HG03159 (cell line): ENCODE measurements around the gene FOXN1.
"Not testable (repeated sequence)": the region's sequence is repeated elsewhere in the genome, so short reads cannot be mapped to it uniquely, and the experiment has no call there.

ENCODE experiments used
- ATAC-seq: cut with Tn5 transposase; IDR thresholded peaks from one replicate; pipeline ENCODE4 v1.9.1; 2021; ENCODE audit warnings: mild to moderate bottlenecking, moderate library complexity; ENCODE audit not compliant: unreplicated experiment

The FOXN1 gene

DNA sequence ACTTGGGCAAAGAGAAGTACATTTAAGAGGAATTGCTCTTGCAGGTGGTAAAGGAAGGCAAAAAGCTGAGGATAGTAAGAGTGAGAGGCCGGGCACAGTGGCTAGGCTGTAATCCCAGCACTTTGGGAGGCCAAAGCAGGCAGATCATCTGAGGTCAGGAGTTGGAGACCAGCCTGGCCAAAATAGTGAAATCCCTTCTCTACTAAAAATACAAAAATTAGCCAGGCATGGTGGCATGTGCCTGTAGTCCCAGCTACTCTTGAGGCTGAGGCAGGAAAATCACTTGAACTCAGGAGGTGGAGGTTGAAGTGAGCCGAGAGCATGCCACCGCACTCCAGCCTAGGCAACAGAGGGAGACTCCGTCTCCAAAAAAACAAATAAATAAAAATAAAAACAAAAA lies 16.1 kb downstream of the FOXN1 start:
- ATAC-seq: not testable (repeated sequence)

DNA sequence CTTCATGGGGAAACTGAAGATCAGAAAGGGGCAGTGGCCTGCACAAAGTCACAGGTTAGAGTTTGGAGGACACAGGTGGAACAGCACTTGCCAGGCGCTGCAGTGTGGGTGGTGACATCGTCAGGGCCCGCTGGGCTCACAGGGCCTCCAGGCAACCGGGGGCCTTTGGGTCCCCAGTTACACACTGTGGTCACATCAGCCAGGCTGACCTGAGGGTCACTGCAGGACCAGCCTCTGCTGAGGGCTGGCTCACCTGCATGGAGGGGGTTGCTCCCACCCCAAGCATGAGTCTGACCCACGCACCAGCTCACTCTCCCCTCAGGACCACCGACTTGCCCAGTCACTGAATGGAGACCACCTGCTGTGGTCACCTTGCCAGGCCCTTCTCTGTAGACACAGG lies 17.0 kb downstream of the FOXN1 start:
- no peak for ATAC-seq

DNA sequence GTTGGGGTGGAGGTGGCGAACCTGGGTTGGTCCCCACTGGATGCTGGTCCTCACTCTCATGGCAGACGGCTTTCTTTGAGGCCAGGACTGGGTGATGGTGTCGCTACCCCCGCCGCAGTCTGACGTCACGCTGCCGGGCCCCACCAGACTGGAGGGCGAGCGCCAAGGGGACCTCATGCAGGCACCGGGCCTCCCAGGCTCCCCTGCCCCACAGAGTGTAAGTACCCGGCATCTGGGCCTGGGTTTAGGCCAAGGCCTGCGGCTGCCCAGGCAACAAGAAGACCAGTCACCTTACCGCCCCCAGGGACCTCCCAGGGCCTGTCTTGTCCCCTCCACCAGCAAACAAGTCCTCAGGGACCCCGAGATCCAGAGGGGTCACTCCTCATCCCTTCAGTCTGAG lies 17.7 kb downstream of the FOXN1 start:
- ATAC-seq: no peak

DNA sequence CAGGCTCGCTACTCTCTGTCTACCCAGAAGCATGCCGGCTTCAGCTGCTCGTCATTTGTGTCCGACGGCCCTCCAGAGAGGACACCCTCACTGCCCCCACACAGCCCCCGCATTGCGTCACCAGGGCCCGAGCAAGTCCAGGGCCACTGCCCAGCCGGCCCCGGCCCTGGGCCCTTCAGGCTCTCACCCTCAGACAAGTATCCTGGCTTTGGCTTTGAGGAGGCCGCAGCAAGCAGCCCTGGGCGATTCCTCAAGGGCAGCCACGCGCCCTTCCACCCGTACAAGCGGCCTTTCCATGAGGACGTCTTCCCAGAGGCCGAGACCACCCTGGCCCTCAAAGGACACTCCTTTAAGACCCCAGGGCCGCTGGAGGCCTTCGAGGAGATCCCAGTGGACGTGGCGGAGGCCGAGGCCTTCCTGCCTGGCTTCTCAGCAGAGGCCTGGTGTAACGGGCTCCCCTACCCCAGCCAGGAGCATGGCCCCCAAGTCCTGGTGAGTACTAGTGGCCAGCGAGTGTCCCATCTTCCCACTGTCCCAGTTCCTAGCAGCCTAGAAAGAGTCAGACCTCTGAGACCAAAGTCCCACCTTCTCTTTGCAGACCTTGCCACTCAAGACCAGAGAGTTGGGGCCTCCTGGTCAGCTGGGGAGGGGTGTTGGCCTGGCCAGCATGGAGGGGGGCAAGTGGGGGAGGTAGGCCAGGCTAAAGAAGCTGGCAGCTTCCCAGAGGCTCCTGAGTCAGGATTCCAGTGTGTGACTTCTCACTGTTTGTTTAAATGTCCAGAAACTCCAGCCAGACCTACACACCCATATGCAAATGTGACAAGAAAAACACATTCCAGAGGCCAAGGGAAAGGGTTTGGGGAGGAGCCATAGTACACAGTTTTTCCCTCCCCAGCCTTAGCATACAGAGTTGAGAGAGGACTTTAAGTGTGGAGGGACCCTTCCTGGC lies 18.6 kb downstream of the FOXN1 start:
- ATAC-seq: no peak

DNA sequence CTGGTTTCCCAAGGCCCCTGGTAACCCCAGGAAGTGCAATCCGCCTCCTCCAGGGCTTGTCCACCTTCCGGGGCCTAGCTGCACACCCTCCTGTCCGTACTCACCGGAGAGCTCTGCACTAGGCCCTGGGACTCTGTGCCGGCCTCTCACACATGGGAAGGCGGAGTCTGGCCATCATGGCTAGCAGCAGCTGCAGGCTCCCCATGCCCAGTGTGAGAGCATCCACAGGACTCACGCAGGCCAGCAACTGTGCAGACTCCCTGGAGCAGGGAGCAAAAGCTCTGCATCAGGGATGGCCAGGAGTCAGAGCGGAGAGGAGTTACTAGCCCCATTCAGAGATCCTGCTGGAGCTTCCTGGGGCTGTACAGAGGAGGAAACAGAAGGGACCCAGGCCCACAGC lies 20.2 kb downstream of the FOXN1 start:
- no peak for ATAC-seq

DNA sequence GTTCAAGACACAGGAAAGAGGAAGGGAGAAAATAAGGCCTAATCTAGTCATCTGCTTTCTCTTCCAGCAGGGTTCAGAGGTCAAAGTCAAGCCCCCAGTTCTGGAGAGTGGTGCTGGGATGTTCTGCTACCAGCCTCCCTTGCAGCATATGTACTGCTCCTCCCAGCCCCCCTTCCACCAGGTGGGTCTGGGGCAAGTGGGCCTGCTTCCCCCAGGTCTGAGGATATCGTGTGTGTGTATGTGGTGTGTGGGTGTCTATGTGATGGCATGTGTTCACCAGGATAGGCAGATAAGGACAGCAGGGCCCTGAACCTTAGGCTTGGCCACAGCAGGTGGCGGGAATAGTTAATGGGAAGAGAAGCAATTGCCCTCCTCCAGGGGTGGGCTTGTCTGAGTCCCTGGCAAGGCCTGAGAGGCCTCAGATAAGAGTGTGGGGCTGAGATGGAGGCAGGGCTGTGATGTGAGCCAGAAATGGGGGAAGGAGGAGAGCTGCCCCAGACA lies 21.1 kb downstream of the FOXN1 start:
- no peak for ATAC-seq

DNA sequence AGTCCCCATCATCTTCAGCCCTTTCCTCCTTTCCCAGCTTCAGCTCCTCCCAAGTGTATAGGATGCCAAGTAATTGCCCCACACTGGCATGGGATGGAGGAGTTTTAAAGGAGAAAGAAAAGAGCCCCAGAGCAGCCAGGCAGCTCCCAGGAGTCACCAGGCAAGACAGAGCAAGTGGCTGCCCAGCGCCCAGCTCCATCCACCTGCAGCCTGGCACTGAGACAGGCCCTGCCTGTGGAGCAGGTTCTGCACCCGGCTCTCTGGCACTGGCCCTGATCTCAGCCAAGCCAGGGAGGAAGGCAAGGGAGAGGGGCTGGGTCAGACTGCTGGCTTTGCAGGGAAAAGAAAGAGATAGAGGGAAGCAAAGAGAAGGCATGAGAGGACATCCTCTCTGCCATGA lies 21.7 kb downstream of the FOXN1 start:
- ATAC-seq: no peak

DNA sequence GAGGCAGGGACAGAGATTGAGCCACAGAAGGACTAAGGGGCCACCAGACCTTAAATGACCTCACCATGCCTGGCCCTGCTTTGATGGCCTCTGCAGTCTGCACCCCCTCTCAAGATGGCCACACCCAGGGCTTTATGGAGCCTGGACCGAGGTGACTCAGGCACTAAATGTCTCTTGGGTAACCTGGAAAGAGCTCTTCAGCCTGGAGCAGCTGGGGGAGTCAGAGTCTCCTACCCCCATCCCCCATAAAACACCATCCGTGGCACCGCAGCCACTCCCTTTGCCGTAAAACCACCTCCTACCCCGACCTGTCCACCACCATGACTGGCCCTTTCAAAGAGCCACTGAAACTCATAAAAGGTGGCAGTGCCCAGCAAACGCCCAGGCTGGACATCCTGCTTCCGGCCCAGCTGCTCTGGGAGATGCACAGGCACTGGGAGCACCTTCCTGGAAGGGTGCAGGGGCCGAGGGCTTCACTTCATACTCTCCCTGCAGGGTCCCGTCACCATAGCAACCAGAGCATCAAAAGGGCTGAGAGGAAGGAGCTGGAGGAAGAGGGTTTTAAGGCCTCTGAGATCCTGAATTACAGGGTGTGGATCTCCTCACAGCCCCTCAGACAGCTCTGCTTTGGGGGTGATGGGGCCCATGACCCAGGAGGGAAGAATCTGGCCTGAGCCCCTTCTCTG lies 22.3 kb downstream of the FOXN1 start:
- no peak for ATAC-seq

DNA sequence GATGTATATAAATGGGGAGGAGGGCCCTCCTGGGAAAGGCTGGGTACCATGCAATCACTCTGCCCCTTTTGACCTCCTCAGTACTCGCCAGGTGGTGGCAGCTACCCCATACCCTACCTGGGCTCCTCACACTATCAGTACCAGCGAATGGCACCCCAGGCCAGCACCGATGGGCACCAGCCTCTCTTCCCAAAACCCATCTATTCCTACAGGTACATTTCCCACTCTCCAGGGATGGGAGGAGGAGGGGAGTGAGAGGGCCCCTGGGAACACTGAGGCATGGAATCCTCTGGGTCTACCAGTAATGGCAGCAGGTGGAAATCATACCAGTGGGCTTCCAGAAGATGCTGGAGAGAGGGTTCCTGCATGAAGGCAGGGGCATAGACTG lies 22.9 kb downstream of the FOXN1 start:
- no peak for ATAC-seq

DNA sequence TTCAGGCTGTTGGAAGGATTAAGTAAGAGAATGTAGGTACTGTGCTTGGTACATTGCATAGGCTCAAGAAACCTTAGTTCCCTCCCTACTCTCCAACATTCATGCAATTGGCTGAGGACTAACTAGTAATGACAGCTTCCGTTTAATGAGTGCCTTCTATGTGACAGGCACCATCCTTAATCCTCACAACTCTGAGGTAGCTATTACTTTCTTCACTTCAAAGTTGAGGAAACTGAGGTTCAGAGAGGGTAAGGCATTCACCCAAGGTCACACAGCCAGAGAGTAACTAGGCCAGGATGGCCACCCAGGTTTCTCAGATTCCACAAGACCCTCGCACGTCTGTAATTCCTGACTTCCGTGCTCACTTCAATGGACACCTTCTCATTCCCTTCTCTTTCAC lies 24.1 kb downstream of the FOXN1 start:
- no peak for ATAC-seq

DNA sequence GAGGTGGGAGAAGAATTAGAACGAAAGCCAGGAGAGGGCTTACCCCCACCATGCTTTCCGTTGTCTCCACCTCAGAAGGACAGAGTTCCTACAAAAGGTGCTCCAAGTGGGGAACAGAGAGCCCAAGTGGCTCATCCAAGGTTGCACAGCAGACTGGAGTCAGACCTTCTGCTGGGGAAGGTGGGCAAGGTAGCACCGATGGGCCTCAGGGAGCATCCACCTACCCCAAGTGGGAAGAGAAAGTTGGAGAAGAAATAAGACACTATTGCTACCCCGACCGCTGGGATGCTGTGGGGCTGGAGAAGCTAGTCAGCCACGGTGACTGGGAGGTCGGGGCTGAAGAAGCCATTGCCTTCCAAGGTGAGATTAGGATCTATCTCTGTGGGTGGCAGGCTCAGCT lies 24.8 kb downstream of the FOXN1 start:
- no peak for ATAC-seq

DNA sequence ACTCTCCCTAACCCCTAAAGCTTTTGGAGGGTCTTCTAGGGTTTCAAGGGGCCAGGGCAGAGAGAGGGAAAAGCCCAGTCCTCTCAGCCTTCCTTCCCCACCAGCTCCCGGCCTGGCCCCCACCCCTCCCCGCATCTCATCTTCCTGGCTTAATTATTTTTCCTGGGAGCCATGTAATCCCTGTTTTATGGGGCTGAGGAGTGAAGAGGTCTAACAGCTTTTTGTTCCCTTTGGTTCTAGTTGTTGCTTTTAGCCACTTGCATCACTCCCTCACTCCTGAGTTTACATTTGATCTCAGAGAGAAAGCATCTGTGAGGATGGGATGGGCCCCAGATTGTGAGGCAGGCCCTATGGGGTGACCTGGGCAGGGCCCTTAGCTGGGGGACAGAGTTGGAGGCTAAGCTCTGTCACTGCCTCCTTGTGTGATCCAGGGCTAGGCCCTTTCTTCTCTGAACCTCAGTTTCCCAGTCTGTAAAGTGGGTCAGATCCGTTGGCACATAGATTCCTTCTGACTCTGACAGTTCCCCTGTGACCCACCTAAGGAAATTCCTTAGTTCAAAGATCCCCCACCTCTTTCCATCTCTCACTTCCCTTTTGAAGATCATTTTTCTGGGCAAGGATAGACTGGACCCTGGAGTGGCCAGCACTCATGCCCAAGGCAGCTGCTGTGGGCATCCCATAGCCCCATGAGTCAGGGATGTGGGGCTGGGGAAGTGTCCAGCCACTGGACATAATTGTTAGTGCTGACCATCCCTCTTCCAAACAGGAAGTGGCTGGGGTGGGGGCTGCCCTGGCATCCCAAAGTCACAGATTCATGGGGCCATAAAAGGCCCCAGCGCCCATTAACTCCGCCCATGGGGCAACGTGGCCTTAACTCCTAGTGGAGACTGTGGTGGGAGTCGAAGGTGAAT lies 26.2 kb downstream of the FOXN1 start:
- ATAC-seq: no peak

DNA sequence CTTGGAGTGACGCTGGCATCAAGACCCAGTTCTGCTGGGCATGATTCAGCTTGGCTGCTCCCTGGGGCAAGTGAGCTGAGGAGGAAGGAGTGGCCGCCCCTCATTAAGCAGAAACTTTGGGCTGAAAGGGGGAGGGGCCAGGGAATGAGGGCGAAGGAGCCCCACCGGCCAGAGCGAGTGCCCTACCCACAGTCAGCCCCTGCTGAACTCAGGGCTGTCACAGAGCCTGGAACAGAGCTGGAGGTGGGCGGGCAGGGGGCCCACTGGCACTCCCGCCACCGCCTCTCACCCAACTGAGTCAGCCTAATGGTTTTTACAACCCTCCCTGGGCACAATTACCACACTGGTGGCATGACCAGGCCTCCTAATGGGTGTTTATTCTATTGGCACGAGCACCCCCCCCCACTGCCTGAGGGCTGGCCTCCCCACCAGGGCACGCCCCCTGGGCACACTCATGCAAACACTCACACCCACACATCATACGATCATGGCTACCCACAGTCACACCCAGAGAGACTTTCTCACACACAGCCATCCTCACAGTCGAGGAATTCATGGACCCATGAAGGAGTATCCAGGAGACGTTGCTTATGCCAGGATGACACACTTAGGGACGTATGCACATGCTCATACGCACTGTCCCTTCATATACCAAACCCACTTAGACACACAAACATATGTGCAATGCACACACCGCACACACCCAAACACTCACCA lies 27.1 kb downstream of the FOXN1 start:
- no peak for ATAC-seq

DNA sequence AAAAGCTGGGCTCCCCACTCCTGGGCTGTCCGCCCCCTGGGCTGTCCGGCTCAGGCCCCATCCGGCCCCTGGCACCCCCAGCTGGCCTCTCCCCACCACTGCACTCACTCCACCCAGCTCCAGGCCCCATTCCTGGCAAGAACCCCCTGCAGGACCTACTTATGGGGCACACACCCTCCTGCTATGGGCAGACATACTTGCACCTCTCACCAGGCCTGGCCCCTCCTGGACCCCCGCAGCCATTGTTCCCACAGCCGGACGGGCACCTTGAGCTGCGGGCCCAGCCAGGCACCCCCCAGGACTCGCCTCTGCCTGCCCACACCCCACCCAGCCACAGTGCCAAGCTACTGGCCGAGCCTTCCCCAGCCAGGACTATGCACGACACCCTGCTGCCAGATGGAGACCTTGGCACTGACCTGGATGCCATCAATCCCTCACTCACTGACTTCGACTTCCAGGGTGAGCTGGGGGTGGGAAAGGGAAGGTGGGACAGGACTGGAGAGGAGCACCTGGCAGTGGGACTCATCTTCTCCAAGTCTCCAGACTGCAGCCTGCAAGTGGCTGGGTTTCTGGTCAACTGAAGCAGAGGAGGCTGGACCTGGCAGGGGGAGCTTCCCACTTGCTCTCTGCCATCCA lies 28.7 kb downstream of the FOXN1 start:
- ATAC-seq: no peak

DNA sequence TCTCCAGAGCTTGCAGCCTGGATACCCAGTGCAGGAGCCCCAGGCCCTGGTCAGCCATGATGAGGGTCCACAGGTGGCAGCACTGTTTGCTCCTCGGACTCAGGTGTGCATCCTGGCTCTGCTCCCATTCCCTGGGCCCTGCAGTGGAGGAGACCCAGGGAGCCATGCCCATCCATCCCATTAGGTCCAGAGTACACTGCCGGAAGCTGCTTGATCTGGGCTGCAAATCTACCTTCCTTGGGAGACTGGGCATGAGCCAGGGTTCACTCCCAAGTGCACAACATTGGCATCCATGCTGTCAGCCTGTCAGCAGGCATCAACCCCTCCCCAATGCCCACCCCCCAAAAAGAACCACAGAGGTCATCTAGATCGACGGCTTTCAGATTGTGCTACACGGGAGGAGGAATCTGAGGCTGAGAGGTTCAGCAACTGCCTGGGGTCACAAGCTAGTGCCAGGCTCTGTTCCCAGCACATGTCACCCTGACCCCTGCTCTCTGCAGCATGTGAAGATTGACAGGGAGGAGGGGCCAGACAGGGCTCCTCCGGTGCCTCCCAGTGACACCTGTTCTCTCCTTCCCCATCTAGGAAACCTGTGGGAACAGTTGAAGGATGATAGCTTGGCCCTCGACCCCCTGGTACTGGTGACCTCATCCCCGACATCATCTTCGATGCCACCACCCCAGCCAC lies 30.5 kb downstream of the FOXN1 start:
- no peak for ATAC-seq

DNA sequence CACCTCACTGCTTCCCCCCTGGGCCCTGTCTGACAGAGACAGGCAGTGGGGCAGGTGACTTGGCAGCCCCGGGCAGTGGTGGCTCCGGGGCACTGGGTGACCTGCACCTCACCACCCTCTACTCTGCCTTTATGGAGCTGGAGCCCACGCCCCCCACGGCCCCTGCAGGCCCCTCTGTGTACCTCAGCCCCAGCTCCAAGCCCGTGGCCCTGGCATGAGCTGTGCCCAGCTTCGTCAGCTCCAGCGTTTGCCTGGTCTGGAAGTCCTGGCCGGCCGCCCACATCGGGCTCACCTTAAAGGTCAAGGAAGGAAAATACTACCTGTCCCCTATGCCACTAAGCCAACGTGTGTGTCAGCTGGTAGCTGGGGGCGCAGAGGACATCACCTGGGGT lies 31.1 kb downstream of the FOXN1 start:
- ATAC-seq: no peak

DNA sequence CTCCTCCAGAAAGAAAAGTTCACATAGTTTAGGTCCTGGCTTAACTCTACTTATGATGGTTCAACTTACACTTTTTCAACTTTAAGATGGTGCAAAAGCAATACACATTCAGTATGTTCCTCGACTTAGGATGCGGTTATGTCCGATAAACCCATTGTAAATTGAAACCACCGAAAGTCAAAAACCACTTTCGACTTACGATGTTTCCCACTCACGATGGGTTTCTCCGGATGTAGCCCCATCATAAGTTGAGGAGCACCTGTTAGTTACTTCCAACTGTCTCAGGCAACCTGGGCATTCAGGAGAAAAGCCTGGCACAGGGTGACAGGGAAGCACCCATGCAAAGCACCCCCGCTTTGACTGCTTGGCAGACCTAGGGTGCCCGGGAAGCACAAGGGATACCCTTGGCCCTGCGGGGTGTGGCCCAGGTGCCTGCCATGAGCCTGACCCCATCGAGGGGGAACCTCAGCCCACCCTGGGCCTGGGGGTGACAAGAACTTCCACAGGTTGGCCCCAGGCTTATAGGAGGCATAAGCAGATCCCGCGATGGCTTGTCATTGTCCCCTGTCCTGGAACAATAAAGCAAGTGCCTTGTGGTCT lies 32.2 kb downstream of the FOXN1 start:
- ATAC-seq: no peak

DNA sequence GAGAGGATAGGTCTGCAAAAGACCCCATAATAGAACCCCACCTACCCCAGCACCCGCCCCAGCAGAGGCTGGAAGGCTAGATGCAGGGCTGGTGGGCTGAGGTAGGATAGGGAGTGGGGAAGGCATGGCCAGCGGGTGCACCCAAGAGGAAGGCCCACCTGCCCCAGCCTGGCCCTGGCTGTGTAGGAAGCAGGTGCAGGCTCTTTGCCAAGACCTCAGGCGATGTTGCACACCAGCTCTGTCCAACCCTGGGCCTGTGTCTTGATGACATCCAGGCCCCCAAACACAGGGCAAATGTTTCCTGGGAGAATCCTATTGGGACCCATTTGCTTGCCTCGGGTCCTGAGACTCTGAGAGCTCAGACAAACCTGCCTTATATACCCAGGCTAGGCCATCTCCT lies 34.1 kb downstream of the FOXN1 start:
- no peak for ATAC-seq

DNA sequence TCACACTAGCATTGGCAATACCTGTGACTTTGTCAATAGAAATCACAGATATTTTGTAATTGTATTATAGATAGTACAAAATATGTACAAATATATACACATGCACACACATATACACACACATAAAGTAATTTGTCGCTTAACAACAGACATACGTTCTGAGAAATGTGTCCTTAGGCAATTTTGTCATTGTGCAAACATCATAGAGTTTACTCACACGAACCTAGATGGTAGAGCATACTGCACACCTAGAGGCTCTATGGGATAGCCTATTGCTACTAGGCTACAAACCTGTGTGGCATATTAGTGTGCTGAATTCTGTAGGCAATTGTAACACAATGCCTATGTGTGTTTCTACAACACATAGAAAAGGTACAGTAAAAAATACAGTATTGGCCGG lies 35.3 kb downstream of the FOXN1 start:
- no peak for ATAC-seq
